Natural killer cell (primary cell): ENCODE data around the gene ZFP36L1. TPM values are rescaled to one million over a fixed set of nuclear protein-coding genes. Genes with fewer than 3 reads are reported as not detected.

Experiments
- ATAC-seq, 3 donors: fragments of 150-1000 bp in 2 of 3; fragments of 200-7000 bp in 1 of 3; cut with Tn5 transposase; 1 replicate in 1 of 3; 2 replicates in 2 of 3; pipeline ENCODE4 v1.10.0; 2021; ENCODE audit warnings: mild to moderate bottlenecking in 2 of 3, moderate library complexity in 2 of 3
- DNase-seq, 2 donors: peaks; one replicate each; pipeline versions ENCODE4 v3.0.0 to v3.0.0-alpha.2; 2013 to 2021; ENCODE audit warnings: mixed read lengths in 1 of 2
- H3K27ac ChIP-seq: one replicate; pipeline ENCODE4 v1.5.1; 2013; ENCODE audit warnings: mild to moderate bottlenecking, low read length
- H3K27me3 ChIP-seq: one replicate; pipeline ENCODE4 v1.6.1; 2013; ENCODE audit warnings: low read length; ENCODE audit not compliant: control insufficient read depth, insufficient read depth
- H3K36me3 ChIP-seq: one replicate; pipeline ENCODE4 v1.6.1; 2013; ENCODE audit warnings: low read length; ENCODE audit not compliant: control insufficient read depth, insufficient read depth
- H3K4me1 ChIP-seq: one replicate; pipeline ENCODE4 v1.6.1; 2013; ENCODE audit warnings: low read length; ENCODE audit not compliant: control insufficient read depth, insufficient read depth
- H3K4me3 ChIP-seq: one replicate; pipeline ENCODE4 v1.5.1; 2013; ENCODE audit warnings: low read length
- H3K9me3 ChIP-seq: one replicate; pipeline ENCODE4 v1.6.1; 2013; ENCODE audit warnings: low read length; ENCODE audit not compliant: control insufficient read depth, insufficient read depth
- H3K27ac Mint-ChIP-seq, 2 donors: one replicate each; pipeline ENCODE4 v1.8.0; 2022; ENCODE audit warnings: mild to moderate bottlenecking in 2 of 2, mixed read lengths in 2 of 2, moderate library complexity in 1 of 2
- H3K27me3 Mint-ChIP-seq, 2 donors: one replicate each; pipeline ENCODE4 v1.8.0; 2022; ENCODE audit warnings: low read depth in 2 of 2, mixed read lengths in 2 of 2
- H3K36me3 Mint-ChIP-seq: one replicate; pipeline ENCODE4 v1.8.0; 2022; ENCODE audit warnings: mixed read lengths
- H3K4me1 Mint-ChIP-seq, 2 donors: one replicate each; pipeline ENCODE4 v1.8.0; 2022; ENCODE audit warnings: mixed read lengths in 2 of 2
- H3K4me3 Mint-ChIP-seq: one replicate; pipeline ENCODE4 v1.8.0; 2022; ENCODE audit warnings: mild to moderate bottlenecking, moderate library complexity, mixed read lengths
- H3K9me3 Mint-ChIP-seq, 2 donors: one replicate each; pipeline ENCODE4 v1.8.0; 2022; ENCODE audit warnings: mixed read lengths in 2 of 2
- CTCF ChIP-seq: fragments of 200-600 bp; IDR thresholded peaks from one replicate; pipeline ENCODE4 v1.8.0; 2022; ENCODE audit warnings: antibody characterized with exemption
- WGBS: methylation state at CpG from one replicate; pipeline ENCODE4 v1.1.7; 2013; ENCODE audit warnings: missing lambda C conversion rate; ENCODE audit not compliant: insufficient coverage; 5-methylcytosine and 5-hydroxymethylcytosine counted together
- intact Hi-C: fragments of 100-400 bp; cut with micrococcal nuclease; formaldehyde crosslinking; loops from one replicate; pipeline ENCODE4 v1.14.2; 2022
- total RNA-seq, 4 donors: library from RNA; stranded (reverse); fragments of 120-200 nt in 1 of 4; gene quantifications; one replicate each; pipeline versions ENCODE4 v1.2.3 to v1.2.4, GENCODE V29; 2013 to 2022

Gene ZFP36L1
- total RNA-seq, 3 donors from 2014 or later (not counting 1 experiment from before 2014, with no cell fraction given), result 143 to 167 (median 166) TPM

- intact Hi-C loops, result no loop called here
- H3K9me3 Mint-ChIP-seq, result no peaks in the 10 kb centered on the region
- peaks cover 0 to 7% of the 10 kb centered on the region in 2 donors for H3K27me3 Mint-ChIP-seq
- DNase-seq (no peak), ATAC-seq (no peak)
- H3K4me3 ChIP-seq, result no peak overlapping the region
- H3K9me3 ChIP-seq, result no peaks in the 10 kb centered on the region
- H3K36me3 Mint-ChIP-seq, result no peaks in the 10 kb centered on the region
- no peak overlapping the region for H3K4me3 Mint-ChIP-seq
- no peaks in the 10 kb centered on the region for H3K36me3 ChIP-seq
- no peak for TF ChIP-seq CTCF
- H3K27me3 ChIP-seq, result no peaks in the 10 kb centered on the region
- H3K27ac ChIP-seq, result no peak overlapping the region
- no peaks in the 10 kb centered on the region for H3K4me1 Mint-ChIP-seq
- no peak overlapping the region for H3K27ac Mint-ChIP-seq
- 97% methylated on average over 5 of the region's 5 CpGs for WGBS
- no peaks in the 10 kb centered on the region for H3K4me1 ChIP-seq
These were observed 45.5 kb downstream of the ZFP36L1 start for GRCh38 chr14:68747393-68747792.

GRCh38 chr14:68744613-68745012 is 48.3 kb downstream of the ZFP36L1 start:
- no peak overlapping the region for H3K27ac Mint-ChIP-seq
- no peak overlapping the region for H3K27ac ChIP-seq
- H3K4me1 ChIP-seq, result peaks cover 15% of the 10 kb centered on the region
- no peaks in the 10 kb centered on the region for H3K36me3 ChIP-seq
- no peaks in the 10 kb centered on the region for H3K9me3 Mint-ChIP-seq
- no peak overlapping the region for H3K4me3 ChIP-seq
- no peak for TF ChIP-seq CTCF
- peaks cover 4% of the 10 kb centered on the region for H3K9me3 ChIP-seq
- ATAC-seq, result no peak
- intact Hi-C loops, result no loop called here
- no peak overlapping the region for H3K4me3 Mint-ChIP-seq
- H3K27me3 Mint-ChIP-seq, result peaks cover 0 to 7% of the 10 kb centered on the region in 2 donors
- WGBS, result 94% methylated on average over 12 of the region's 12 CpGs
- no peaks in the 10 kb centered on the region for H3K27me3 ChIP-seq
- no peaks in the 10 kb centered on the region for H3K36me3 Mint-ChIP-seq
- H3K4me1 Mint-ChIP-seq, result peaks cover 0 to 6% of the 10 kb centered on the region in 2 donors
- DNase-seq, result no peak

- Mint-ChIP-seq H3K27me3 (peaks cover 0 to 7% of the 10 kb centered on the region in 2 donors), H3K9me3 (no peaks in the 10 kb centered on the region), H3K27ac (no peak overlapping the region), H3K36me3 (no peaks in the 10 kb centered on the region), H3K4me1 (peaks cover 0 to 14% of the 10 kb centered on the region in 2 donors), H3K4me3 (no peak overlapping the region)
- no peak for TF ChIP-seq CTCF
- intact Hi-C loops, result no loop called here
- Histone ChIP-seq H3K27me3 (no peaks in the 10 kb centered on the region), H3K27ac (no peak overlapping the region), H3K36me3 (no peaks in the 10 kb centered on the region), H3K9me3 (peaks cover 4% of the 10 kb centered on the region), H3K4me3 (no peak overlapping the region), H3K4me1 (peaks cover 15% of the 10 kb centered on the region)
- DNase-seq, result peak in 1 of 2 donors; percentile 17
- peak in 2 of 3 donors; percentile 45 to 89 for ATAC-seq
- WGBS, result 59% methylated on average over 6 of the region's 6 CpGs
These were observed 50.9 kb downstream of the ZFP36L1 start for GRCh38 chr14:68741839-68742470.

GRCh38 chr14:68741477-68741791 is 51.4 kb downstream of the ZFP36L1 start:
- intact Hi-C loops, result no loop called here
- H3K9me3 ChIP-seq, result peaks cover 4% of the 10 kb centered on the region
- H3K27ac ChIP-seq, result no peak overlapping the region

More at GRCh38 chr14:68741477-68741791, 51.4 kb downstream of the ZFP36L1 start:
- DNase-seq (no peak), ATAC-seq (no peak)
- no peaks in the 10 kb centered on the region for H3K36me3 ChIP-seq
- peaks cover 0 to 14% of the 10 kb centered on the region in 2 donors for H3K4me1 Mint-ChIP-seq
- H3K27ac Mint-ChIP-seq, result no peak overlapping the region
- no peaks in the 10 kb centered on the region for H3K36me3 Mint-ChIP-seq
- H3K27me3 Mint-ChIP-seq, result peaks cover 0 to 7% of the 10 kb centered on the region in 2 donors
- no peak for TF ChIP-seq CTCF
- no peak overlapping the region for H3K4me3 Mint-ChIP-seq
- H3K9me3 Mint-ChIP-seq, result no peaks in the 10 kb centered on the region
- peaks cover 21% of the 10 kb centered on the region for H3K4me1 ChIP-seq
- H3K4me3 ChIP-seq, result no peak overlapping the region
- no peaks in the 10 kb centered on the region for H3K27me3 ChIP-seq
